WI38 (cell line): ENCODE results near the gene VCL.

Source experiments
- H3K4me3 ChIP-seq: 2 replicates; pipeline ENCODE4 v1.5.1; 2011; ENCODE audit warnings: low read depth, mild to moderate bottlenecking, control low read depth, low read length
- CTCF ChIP-seq: IDR thresholded peaks from 2 replicates; pipeline ENCODE4 v1.5.1; 2012; ENCODE audit warnings: low read depth, mild to moderate bottlenecking, control low read depth, low read length

The VCL gene

GRCh38 chr10:74047304-74047703 is 49.4 kb downstream of the VCL start:
- no peak overlapping the region for H3K4me3 ChIP-seq
- no peak for TF ChIP-seq CTCF

- TF ChIP-seq CTCF = no peak
- peak overlapping the region; percentile 18; the same call in 1 of the 2 replicates for H3K4me3 ChIP-seq
These were observed 50.0 kb downstream of the VCL start for GRCh38 chr10:74047871-74048270.

GRCh38 chr10:74048433-74048832 is 50.5 kb downstream of the VCL start:
- no peak overlapping the region for H3K4me3 ChIP-seq
- TF ChIP-seq CTCF = no peak

GRCh38 chr10:74049955-74050354 is 52.0 kb downstream of the VCL start:
- H3K4me3 ChIP-seq = no peak overlapping the region
- no peak for TF ChIP-seq CTCF

GRCh38 chr10:74050653-74051052 is 52.7 kb downstream of the VCL start:
- no peak for TF ChIP-seq CTCF
- no peak overlapping the region for H3K4me3 ChIP-seq

GRCh38 chr10:74051736-74052342 is 53.9 kb downstream of the VCL start:
- TF ChIP-seq CTCF = no peak

GRCh38 chr10:74052994-74053393 is 55.1 kb downstream of the VCL start:
- no peak overlapping the region for H3K4me3 ChIP-seq
- TF ChIP-seq CTCF = no peak

More at GRCh38 chr10:74051736-74052342, 53.9 kb downstream of the VCL start:
- no peak overlapping the region for H3K4me3 ChIP-seq
